ENCODE results near the gene COBLL1.

DNA sequence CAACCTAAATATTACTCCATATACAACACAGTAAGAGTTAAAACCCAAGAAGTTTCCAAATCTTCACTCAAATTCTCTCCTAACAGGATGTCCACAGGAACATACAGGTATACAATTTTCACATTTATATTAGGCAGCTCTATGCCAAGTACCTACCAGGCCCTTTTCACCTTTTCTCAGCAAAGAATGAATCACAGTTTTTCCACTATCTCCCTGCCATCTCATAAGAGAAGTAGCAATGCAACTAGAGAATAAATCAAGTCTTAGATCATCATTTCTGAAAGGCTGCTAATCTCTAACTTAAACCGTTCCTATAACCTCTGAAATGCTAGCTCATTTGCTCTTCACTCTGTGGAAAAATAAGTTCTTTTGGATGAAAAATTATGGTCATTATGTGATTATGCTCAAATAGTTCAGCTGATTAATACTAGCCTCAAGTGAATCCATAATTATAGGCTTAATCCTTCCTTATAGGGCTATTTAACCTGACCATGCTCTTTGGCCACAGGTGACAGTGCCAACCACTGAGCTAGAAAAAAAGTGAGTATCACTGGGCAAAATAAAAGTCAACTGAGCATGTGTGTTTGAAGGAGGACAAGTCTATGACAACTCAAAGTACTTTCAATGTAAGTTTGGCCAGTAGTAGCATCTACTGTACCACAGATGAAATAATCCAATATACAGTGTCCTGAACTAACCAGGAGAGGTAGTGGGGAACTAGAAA lies 79.7 kb downstream of the COBLL1 start:
- TF ChIP-seq, protein P1, sequence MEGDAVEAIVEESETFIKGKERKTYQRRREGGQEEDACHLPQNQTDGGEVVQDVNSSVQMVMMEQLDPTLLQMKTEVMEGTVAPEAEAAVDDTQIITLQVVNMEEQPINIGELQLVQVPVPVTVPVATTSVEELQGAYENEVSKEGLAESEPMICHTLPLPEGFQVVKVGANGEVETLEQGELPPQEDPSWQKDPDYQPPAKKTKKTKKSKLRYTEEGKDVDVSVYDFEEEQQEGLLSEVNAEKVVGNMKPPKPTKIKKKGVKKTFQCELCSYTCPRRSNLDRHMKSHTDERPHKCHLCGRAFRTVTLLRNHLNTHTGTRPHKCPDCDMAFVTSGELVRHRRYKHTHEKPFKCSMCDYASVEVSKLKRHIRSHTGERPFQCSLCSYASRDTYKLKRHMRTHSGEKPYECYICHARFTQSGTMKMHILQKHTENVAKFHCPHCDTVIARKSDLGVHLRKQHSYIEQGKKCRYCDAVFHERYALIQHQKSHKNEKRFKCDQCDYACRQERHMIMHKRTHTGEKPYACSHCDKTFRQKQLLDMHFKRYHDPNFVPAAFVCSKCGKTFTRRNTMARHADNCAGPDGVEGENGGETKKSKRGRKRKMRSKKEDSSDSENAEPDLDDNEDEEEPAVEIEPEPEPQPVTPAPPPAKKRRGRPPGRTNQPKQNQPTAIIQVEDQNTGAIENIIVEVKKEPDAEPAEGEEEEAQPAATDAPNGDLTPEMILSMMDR (conservative IDR thresholded peaks at IDR 0.05), result no peak
- TF ChIP-seq EZH2 (IDR thresholded peaks at IDR 0.05; ENCODE audit: low read depth), result no peak
